ENCODE results near the gene TEX52. TPM values are rescaled to one million over a fixed set of nuclear protein-coding genes. Genes with fewer than 3 reads are reported as not detected.

TEX52 gene
- total and polyA plus RNA-seq, 2 of the 13 experiments (the other 11 are each of a cell fraction or from before 2014, with no cell fraction given) = 0.05 TPM; not detected in 1

DNA sequence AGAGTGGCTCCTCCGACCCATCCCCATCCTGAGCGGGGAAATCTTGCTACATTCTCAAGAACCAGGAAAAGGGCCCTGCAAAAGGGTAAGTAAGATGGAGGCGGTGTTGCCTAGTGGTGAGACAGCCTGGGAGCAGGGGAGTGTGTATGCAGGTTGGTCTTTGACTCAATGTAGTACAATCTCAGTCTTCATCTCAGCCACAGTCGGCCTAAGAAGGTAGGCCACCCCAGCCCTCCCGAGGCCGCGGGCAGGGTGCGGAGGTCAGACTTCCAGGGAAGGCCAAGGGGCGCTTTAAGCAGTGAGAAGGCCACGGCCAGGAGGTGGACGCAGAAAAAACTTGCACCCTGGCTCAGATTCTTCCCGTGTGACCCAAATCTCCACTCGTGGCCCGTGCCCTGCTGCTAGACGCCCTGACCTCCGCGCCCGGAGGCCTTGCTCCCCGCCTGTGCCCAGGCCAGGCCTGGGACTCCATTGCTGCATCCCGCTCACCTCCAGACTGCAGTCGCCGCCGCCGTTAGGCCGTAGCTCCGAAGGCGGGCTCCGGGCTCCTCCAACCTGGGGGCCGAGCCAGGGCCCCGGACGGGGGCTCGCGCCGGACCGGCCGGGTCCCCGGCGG, 19.7 kb upstream of the TEX52 start (continued):
- TF ChIP-seq KIAA2018 (CRISPR knock-in tag; IDR thresholded peaks at IDR 0.05; ENCODE audit: borderline replicate concordance) = no peak
- TF ChIP-seq, protein P1, sequence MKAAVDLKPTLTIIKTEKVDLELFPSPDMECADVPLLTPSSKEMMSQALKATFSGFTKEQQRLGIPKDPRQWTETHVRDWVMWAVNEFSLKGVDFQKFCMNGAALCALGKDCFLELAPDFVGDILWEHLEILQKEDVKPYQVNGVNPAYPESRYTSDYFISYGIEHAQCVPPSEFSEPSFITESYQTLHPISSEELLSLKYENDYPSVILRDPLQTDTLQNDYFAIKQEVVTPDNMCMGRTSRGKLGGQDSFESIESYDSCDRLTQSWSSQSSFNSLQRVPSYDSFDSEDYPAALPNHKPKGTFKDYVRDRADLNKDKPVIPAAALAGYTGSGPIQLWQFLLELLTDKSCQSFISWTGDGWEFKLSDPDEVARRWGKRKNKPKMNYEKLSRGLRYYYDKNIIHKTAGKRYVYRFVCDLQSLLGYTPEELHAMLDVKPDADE (CRISPR knock-in tag; IDR thresholded peaks at IDR 0.05) = no peak
- TF ChIP-seq RARA (CRISPR knock-in tag; IDR thresholded peaks at IDR 0.05) = no peak
- no peak for TF ChIP-seq ZNF275 (CRISPR knock-in tag; IDR thresholded peaks at IDR 0.05; ENCODE audit: borderline replicate concordance)
- TF ChIP-seq MIER2 (CRISPR knock-in tag; IDR thresholded peaks at IDR 0.05) = no peak
- no peak for TF ChIP-seq ATF5 (CRISPR knock-in tag; IDR thresholded peaks at IDR 0.05; ENCODE audit: low read depth)
- TF ChIP-seq, protein P2, sequence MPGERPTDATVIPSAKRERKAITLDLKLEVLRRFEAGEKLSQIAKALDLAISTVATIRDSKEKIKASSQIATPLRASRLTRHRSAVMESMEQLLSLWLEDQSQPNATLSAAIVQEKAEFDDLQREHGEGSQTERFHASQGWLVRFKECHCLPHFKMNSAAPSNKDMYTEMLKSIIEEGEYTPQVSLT (CRISPR knock-in tag; IDR thresholded peaks at IDR 0.05; ENCODE audit: borderline replicate concordance, low read depth) = no peak
- no peak for TF ChIP-seq ZNF230 (CRISPR knock-in tag; IDR thresholded peaks at IDR 0.05)
- no peak for TF ChIP-seq HDAC6 (IDR thresholded peaks at IDR 0.05; ENCODE audit: low read depth, low read length)
- no peak for TF ChIP-seq SAP130 (CRISPR knock-in tag; IDR thresholded peaks at IDR 0.05; ENCODE audit: low read depth)
- peak; percentile 11; the same call in 1 of the 2 replicates for TF ChIP-seq BORCS8-MEF2B (CRISPR knock-in tag; IDR thresholded peaks at IDR 0.05)
- TF ChIP-seq ZNF446 (CRISPR knock-in tag; IDR thresholded peaks at IDR 0.05) = 0 out of 2 replicates have a peak, but pooled peaks have one; percentile 5
- no peak for TF ChIP-seq ZNF224 (CRISPR knock-in tag; IDR thresholded peaks at IDR 0.05)
- TF ChIP-seq, protein P3, sequence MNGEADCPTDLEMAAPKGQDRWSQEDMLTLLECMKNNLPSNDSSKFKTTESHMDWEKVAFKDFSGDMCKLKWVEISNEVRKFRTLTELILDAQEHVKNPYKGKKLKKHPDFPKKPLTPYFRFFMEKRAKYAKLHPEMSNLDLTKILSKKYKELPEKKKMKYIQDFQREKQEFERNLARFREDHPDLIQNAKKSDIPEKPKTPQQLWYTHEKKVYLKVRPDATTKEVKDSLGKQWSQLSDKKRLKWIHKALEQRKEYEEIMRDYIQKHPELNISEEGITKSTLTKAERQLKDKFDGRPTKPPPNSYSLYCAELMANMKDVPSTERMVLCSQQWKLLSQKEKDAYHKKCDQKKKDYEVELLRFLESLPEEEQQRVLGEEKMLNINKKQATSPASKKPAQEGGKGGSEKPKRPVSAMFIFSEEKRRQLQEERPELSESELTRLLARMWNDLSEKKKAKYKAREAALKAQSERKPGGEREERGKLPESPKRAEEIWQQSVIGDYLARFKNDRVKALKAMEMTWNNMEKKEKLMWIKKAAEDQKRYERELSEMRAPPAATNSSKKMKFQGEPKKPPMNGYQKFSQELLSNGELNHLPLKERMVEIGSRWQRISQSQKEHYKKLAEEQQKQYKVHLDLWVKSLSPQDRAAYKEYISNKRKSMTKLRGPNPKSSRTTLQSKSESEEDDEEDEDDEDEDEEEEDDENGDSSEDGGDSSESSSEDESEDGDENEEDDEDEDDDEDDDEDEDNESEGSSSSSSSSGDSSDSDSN (CRISPR knock-in tag; IDR thresholded peaks at IDR 0.05) = no peak; the same call in 1 of the 2 replicates
- no peak for TF ChIP-seq ZNF703 (CRISPR knock-in tag; IDR thresholded peaks at IDR 0.05; ENCODE audit: borderline replicate concordance)

Data from HepG2 (cell line).